OCI-LY7 (cell line): ENCODE data around the gene LMOD2.

Source experiments
- EZH2phosphoT487 ChIP-seq: fragments of 200-600 bp; sonication (generic); IDR thresholded peaks from 2 replicates; pipeline ENCODE4 v1.6.1; 2018; ENCODE audit warnings: low read depth, borderline replicate concordance, mild to moderate bottlenecking, mixed run types, antibody characterized with exemption, low read length, moderate library complexity, mixed read lengths
- TF ChIP-seq, protein P1 (sequence below): fragments of 200-600 bp; sonication (generic); conservative IDR thresholded peaks from 2 replicates; pipeline ENCODE4 v1.5.1; 2014; ENCODE audit warnings: mild to moderate bottlenecking, antibody characterized with exemption, low read length, moderate library complexity, mixed read lengths

- TF ChIP-seq, protein P1, sequence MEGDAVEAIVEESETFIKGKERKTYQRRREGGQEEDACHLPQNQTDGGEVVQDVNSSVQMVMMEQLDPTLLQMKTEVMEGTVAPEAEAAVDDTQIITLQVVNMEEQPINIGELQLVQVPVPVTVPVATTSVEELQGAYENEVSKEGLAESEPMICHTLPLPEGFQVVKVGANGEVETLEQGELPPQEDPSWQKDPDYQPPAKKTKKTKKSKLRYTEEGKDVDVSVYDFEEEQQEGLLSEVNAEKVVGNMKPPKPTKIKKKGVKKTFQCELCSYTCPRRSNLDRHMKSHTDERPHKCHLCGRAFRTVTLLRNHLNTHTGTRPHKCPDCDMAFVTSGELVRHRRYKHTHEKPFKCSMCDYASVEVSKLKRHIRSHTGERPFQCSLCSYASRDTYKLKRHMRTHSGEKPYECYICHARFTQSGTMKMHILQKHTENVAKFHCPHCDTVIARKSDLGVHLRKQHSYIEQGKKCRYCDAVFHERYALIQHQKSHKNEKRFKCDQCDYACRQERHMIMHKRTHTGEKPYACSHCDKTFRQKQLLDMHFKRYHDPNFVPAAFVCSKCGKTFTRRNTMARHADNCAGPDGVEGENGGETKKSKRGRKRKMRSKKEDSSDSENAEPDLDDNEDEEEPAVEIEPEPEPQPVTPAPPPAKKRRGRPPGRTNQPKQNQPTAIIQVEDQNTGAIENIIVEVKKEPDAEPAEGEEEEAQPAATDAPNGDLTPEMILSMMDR, result no peak
- TF ChIP-seq EZH2phosphoT487, result no peak
Measured at GRCh38 chr7:123622660-123623386, 32.8 kb upstream of the LMOD2 start.
